GM12873 (cell line): ENCODE data around the gene TTLL8.

Experiments used
- CTCF ChIP-seq: IDR thresholded peaks from 2 replicates; pipeline ENCODE4 v1.5.1; 2012; ENCODE audit warnings: low read depth, mild to moderate bottlenecking, moderate library complexity, low read length, control low read depth; ENCODE audit not compliant: insufficient read depth; ENCODE audit errors: missing control alignments

The TTLL8 gene

GRCh38 chr22:49997251-49997599 lies 60.9 kb downstream of the TTLL8 start:
- no peak for TF ChIP-seq CTCF

GRCh38 chr22:49996518-49997250 lies 61.4 kb downstream of the TTLL8 start:
- no peak for TF ChIP-seq CTCF

- TF ChIP-seq CTCF = no peak
Measured at GRCh38 chr22:49996119-49996517, 62.0 kb downstream of the TTLL8 start.

GRCh38 chr22:49995361-49996118 lies 62.6 kb downstream of the TTLL8 start:
- TF ChIP-seq CTCF = no peak

- TF ChIP-seq CTCF = no peak
Measured at GRCh38 chr22:49995041-49995360, 63.1 kb downstream of the TTLL8 start.

GRCh38 chr22:49994361-49995040 lies 63.6 kb downstream of the TTLL8 start:
- no peak for TF ChIP-seq CTCF

- TF ChIP-seq CTCF = no peak
Measured at GRCh38 chr22:49993649-49994360, 64.3 kb downstream of the TTLL8 start.
